NCI-H345 (cell line): ENCODE measurements around the gene WFDC5.

ENCODE experiments used
- DNase-seq: peaks from one replicate; lab custom pipeline; 2025; lab: John Stamatoyannopoulos, UW

Gene WFDC5

GRCh38 chr20:45115386-45115774 is 406 bp upstream of the WFDC5 start:
- no peak for DNase-seq

GRCh38 chr20:45113865-45114264 is 1.1 kb downstream of the WFDC5 start:
- no peak for DNase-seq

GRCh38 chr20:45112754-45113153 is 2.2 kb downstream of the WFDC5 start:
- no peak for DNase-seq

- no peak for DNase-seq
These were observed 3.0 kb downstream of the WFDC5 start for GRCh38 chr20:45111799-45112471.

GRCh38 chr20:45111285-45111684 is 3.7 kb downstream of the WFDC5 start:
- DNase-seq, result no peak

- DNase-seq, result no peak
These were observed 4.7 kb downstream of the WFDC5 start for GRCh38 chr20:45110301-45110700.

- no peak for DNase-seq
These were observed 5.3 kb downstream of the WFDC5 start for GRCh38 chr20:45109634-45110033.

- DNase-seq, result no peak
These were observed 9.7 kb downstream of the WFDC5 start for GRCh38 chr20:45105317-45105716.

- no peak for DNase-seq
These were observed 10.2 kb downstream of the WFDC5 start for GRCh38 chr20:45104786-45105185.

GRCh38 chr20:45103072-45103471 is 11.9 kb downstream of the WFDC5 start:
- DNase-seq, result no peak

GRCh38 chr20:45101333-45101850 is 13.6 kb downstream of the WFDC5 start:
- no peak for DNase-seq

GRCh38 chr20:45100563-45101245 is 14.3 kb downstream of the WFDC5 start, which contains the start of gene KCNS1:
KCNS1 (minus strand) TSS chr20:45101127; CDS start chr20:45099236, 1,891 bp downstream.
- no peak for DNase-seq

- DNase-seq, result no peak
These were observed 16.7 kb downstream of the WFDC5 start for GRCh38 chr20:45098103-45098773.

GRCh38 chr20:45097485-45098102 is 17.4 kb downstream of the WFDC5 start:
- DNase-seq, result no peak

GRCh38 chr20:45096781-45097180 is 18.2 kb downstream of the WFDC5 start:
- no peak for DNase-seq

GRCh38 chr20:45095805-45096238 is 19.2 kb downstream of the WFDC5 start:
- peak; percentile 66 for DNase-seq

- DNase-seq, result no peak
These were observed 20.0 kb downstream of the WFDC5 start for GRCh38 chr20:45094864-45095574.

GRCh38 chr20:45094201-45094600 is 20.8 kb downstream of the WFDC5 start:
- DNase-seq, result no peak

GRCh38 chr20:45092898-45093297 is 22.1 kb downstream of the WFDC5 start:
- DNase-seq, result no peak

- DNase-seq, result no peak
These were observed 23.6 kb downstream of the WFDC5 start for GRCh38 chr20:45091366-45091765.

- DNase-seq, result no peak
These were observed 24.5 kb downstream of the WFDC5 start for GRCh38 chr20:45090481-45090880.

- no peak for DNase-seq
These were observed 26.7 kb downstream of the WFDC5 start for GRCh38 chr20:45088247-45088646.
